ENCODE results near the gene DUSP7.

The DUSP7 gene

GRCh38 chr3:52068055-52068571 is 11.7 kb upstream of the DUSP7 start:
- no peak for TF ChIP-seq CTCF (IDR thresholded peaks at IDR 0.05; ENCODE audit: low read depth, low read length, missing control alignments)
- 0 out of 2 replicates have a peak overlapping the region, but pooled peaks have one; percentile 4 for H3K4me3 ChIP-seq (replicated peaks; ENCODE audit: low read depth, low read length)
- DNase-seq (ENCODE audit: extremely low read depth, low read depth): peak; percentile 88

- 0 out of 2 replicates have a peak overlapping the region, but pooled peaks have one; percentile 4 for H3K4me3 ChIP-seq (replicated peaks; ENCODE audit: low read depth, low read length)
- TF ChIP-seq CTCF (IDR thresholded peaks at IDR 0.05; ENCODE audit: low read depth, low read length, missing control alignments): no peak
- no peak for DNase-seq (ENCODE audit: extremely low read depth, low read depth)
Observed at GRCh38 chr3:52067526-52067925, 11.2 kb upstream of the DUSP7 start.

GRCh38 chr3:52067046-52067445 is 10.7 kb upstream of the DUSP7 start:
- TF ChIP-seq CTCF (IDR thresholded peaks at IDR 0.05; ENCODE audit: low read depth, low read length, missing control alignments): no peak
- H3K4me3 ChIP-seq (replicated peaks; ENCODE audit: low read depth, low read length): no peak overlapping the region
- DNase-seq (ENCODE audit: extremely low read depth, low read depth): no peak

GRCh38 chr3:52065264-52065756 is 8.9 kb upstream of the DUSP7 start:
- no peak overlapping the region for H3K4me3 ChIP-seq (replicated peaks; ENCODE audit: low read depth, low read length)
- no peak for DNase-seq (ENCODE audit: extremely low read depth, low read depth)
- TF ChIP-seq CTCF (IDR thresholded peaks at IDR 0.05; ENCODE audit: low read depth, low read length, missing control alignments): no peak

GRCh38 chr3:52064561-52064960 is 8.2 kb upstream of the DUSP7 start:
- no peak for TF ChIP-seq CTCF (IDR thresholded peaks at IDR 0.05; ENCODE audit: low read depth, low read length, missing control alignments)
- DNase-seq (ENCODE audit: extremely low read depth, low read depth): no peak
- no peak overlapping the region for H3K4me3 ChIP-seq (replicated peaks; ENCODE audit: low read depth, low read length)

GRCh38 chr3:52063026-52063723 is 6.8 kb upstream of the DUSP7 start:
- DNase-seq (ENCODE audit: extremely low read depth, low read depth): no peak
- no peak overlapping the region for H3K4me3 ChIP-seq (replicated peaks; ENCODE audit: low read depth, low read length)
- no peak for TF ChIP-seq CTCF (IDR thresholded peaks at IDR 0.05; ENCODE audit: low read depth, low read length, missing control alignments)
